GM23248 (cell line): ENCODE data around the gene C19orf25. TPM values are rescaled to one million over a fixed set of nuclear protein-coding genes. Genes with fewer than 3 reads are reported as not detected.
"Not testable (repeated sequence)": the region's sequence is repeated elsewhere in the genome, so short reads cannot be mapped to it uniquely, and the experiment has no call there.

Source experiments
- DNase-seq: peaks from one replicate; pipeline ENCODE4 v3.0.0-alpha.2; 2015
- H2AFZ ChIP-seq: fragments of 200-600 bp; sonication (generic); 2 replicates; pipeline ENCODE4 v1.6.1; 2016; ENCODE audit warnings: antibody characterized with exemption
- H3F3A ChIP-seq: fragments of 200-600 bp; sonication (generic); 2 replicates; pipeline ENCODE4 v1.6.1; 2016; ENCODE audit warnings: mild to moderate bottlenecking, antibody characterized with exemption, mixed run types; ENCODE audit not compliant: insufficient read depth
- H3K27ac ChIP-seq: fragments of 200-600 bp; sonication (generic); 2 replicates; pipeline ENCODE4 v1.5.1; 2016; ENCODE audit warnings: mild to moderate bottlenecking
- H3K27me3 ChIP-seq: fragments of 200-600 bp; sonication (generic); replicated peaks from 2 replicates; pipeline ENCODE4 v1.6.1; 2016; ENCODE audit warnings: mild to moderate bottlenecking; ENCODE audit not compliant: insufficient read depth
- H3K36me3 ChIP-seq: fragments of 200-600 bp; sonication (generic); 2 replicates; pipeline ENCODE4 v1.6.1; 2016; ENCODE audit warnings: low read depth, mild to moderate bottlenecking
- H3K4me1 ChIP-seq: fragments of 200-600 bp; sonication (generic); 2 replicates; pipeline ENCODE4 v1.6.1; 2016; ENCODE audit warnings: mild to moderate bottlenecking; ENCODE audit not compliant: insufficient read depth
- H3K4me2 ChIP-seq: fragments of 200-600 bp; sonication (generic); one replicate; pipeline ENCODE4 v1.6.1; 2016; ENCODE audit warnings: mild to moderate bottlenecking; ENCODE audit not compliant: unreplicated experiment
- H3K4me3 ChIP-seq: fragments of 200-600 bp; sonication (generic); 2 replicates; pipeline ENCODE4 v1.5.1; 2016; ENCODE audit warnings: mild to moderate bottlenecking
- H3K79me2 ChIP-seq: fragments of 200-600 bp; sonication (generic); 2 replicates; pipeline ENCODE4 v1.6.1; 2016; ENCODE audit warnings: mild to moderate bottlenecking; ENCODE audit not compliant: insufficient read depth
- H3K9ac ChIP-seq: fragments of 200-600 bp; sonication (generic); 2 replicates; pipeline ENCODE4 v1.6.1; 2016; ENCODE audit warnings: mild to moderate bottlenecking
- H3K9me2 ChIP-seq: fragments of 200-600 bp; sonication (generic); 2 replicates; pipeline ENCODE4 v1.6.1; 2016; ENCODE audit warnings: mixed run types, mild to moderate bottlenecking, moderate library complexity; ENCODE audit not compliant: insufficient read depth
- H3K9me3 ChIP-seq: fragments of 200-600 bp; sonication (generic); one replicate; pipeline ENCODE4 v1.6.1; 2017; ENCODE audit warnings: low read depth
- H4K20me1 ChIP-seq: fragments of 200-600 bp; sonication (generic); 2 replicates; pipeline ENCODE4 v1.6.0; 2016; ENCODE audit not compliant: insufficient read depth
- EZH2 ChIP-seq: fragments of 200-600 bp; sonication (generic); IDR thresholded peaks from 2 replicates; pipeline ENCODE4 v1.6.1; 2018; ENCODE audit warnings: antibody characterized with exemption, mild to moderate bottlenecking; ENCODE audit not compliant: insufficient read depth, poor library complexity, severe bottlenecking
- EZH2phosphoT487 ChIP-seq: fragments of 200-600 bp; sonication (generic); IDR thresholded peaks from 2 replicates; pipeline ENCODE4 v1.6.1; 2018; ENCODE audit warnings: antibody characterized with exemption, moderate library complexity, mild to moderate bottlenecking, low read depth; ENCODE audit not compliant: insufficient read depth
- WGBS, 2 experiments: methylation state at CpG; one replicate each; pipeline ENCODE4 v1.1.6; 2015 to 2017; ENCODE audit warnings: low lambda C conversion rate in 2 of 2, low coverage in 1 of 2; ENCODE audit errors: missing lambda C conversion rate in 2 of 2; 5-methylcytosine and 5-hydroxymethylcytosine counted together
- in situ Hi-C: fragments of 300-500 bp; cut with MboI; formaldehyde crosslinking; loops from 2 replicates; pipeline ENCODE4 v1.15.0; 2020
- polyA plus RNA-seq: library from polyadenylated mRNA; unstranded; fragments of >200 nt; fragmentation: Nextera tagmentation; extraction: Ambion mirVana; gene quantifications from 2 replicates; pipeline ENCODE4 v1.2.1, GENCODE V29; 2016
- total RNA-seq: library from RNA; depleted of rRNA; stranded (reverse); fragments of >200 nt; shearing (Covaris generic); gene quantifications from 2 replicates; pipeline ENCODE4 v1.2.3, GENCODE V29; 2014

Gene C19orf25
- total and polyA plus RNA-seq, 2 experiments from 2014 or later = 34.7 to 35.9 TPM

- no peaks in the 10 kb centered on the region for H4K20me1 ChIP-seq
- DNase-seq = no peak
- H3K27ac ChIP-seq = no peak overlapping the region
- H3F3A ChIP-seq = peaks cover 8% of the 10 kb centered on the region; the same call in 1 of the 2 replicates
- in situ Hi-C loops = no loop called here
- no peaks in the 10 kb centered on the region for H3K36me3 ChIP-seq
- no peak overlapping the region for H3K4me2 ChIP-seq
- no peaks in the 10 kb centered on the region for H3K9me3 ChIP-seq
- H3K9ac ChIP-seq = no peak overlapping the region
- H3K79me2 ChIP-seq = no peaks in the 10 kb centered on the region
- no peak overlapping the region for H3K4me3 ChIP-seq
- no peaks in the 10 kb centered on the region for H3K4me1 ChIP-seq
- WGBS, 2 experiments = 27 to 29% methylated on average over 23 of the region's 23 CpGs
- H2AFZ ChIP-seq = no peak overlapping the region
- no peak for TF ChIP-seq EZH2
- no peak for TF ChIP-seq EZH2phosphoT487
- no peaks in the 10 kb centered on the region for H3K27me3 ChIP-seq
- H3K9me2 ChIP-seq = no peaks in the 10 kb centered on the region
Measured at GRCh38 chr19:1503925-1504773, 25.1 kb upstream of the C19orf25 start.

- Histone ChIP-seq H3F3A (no peaks in the 10 kb centered on the region), H3K9me3 (no peaks in the 10 kb centered on the region), H3K9ac (peak overlapping the region; percentile 24; the same call in 1 of the 2 replicates), H3K27me3 (no peaks in the 10 kb centered on the region), H4K20me1 (no peaks in the 10 kb centered on the region), H2AFZ (0 out of 2 replicates have a peak overlapping the region, but pooled peaks have one; percentile 40), H3K36me3 (no peaks in the 10 kb centered on the region), H3K27ac (no peak overlapping the region), H3K4me1 (no peaks in the 10 kb centered on the region), H3K9me2 (no peaks in the 10 kb centered on the region), H3K4me2 (peak overlapping the region; percentile 55), H3K4me3 (peak overlapping the region; percentile 45; the same call in 1 of the 2 replicates), H3K79me2 (no peaks in the 10 kb centered on the region)
- WGBS, 2 experiments = 2 to 3% methylated on average over 43 to 46 of the region's 49 CpGs
- DNase-seq = peak; percentile 74
- in situ Hi-C loops = no loop called here
- TF ChIP-seq EZH2phosphoT487 (no peak), EZH2 (no peak)
Measured at GRCh38 chr19:1503089-1503924, 24.3 kb upstream of the C19orf25 start.

GRCh38 chr19:1502433-1503088 is 23.5 kb upstream of the C19orf25 start:
- no peaks in the 10 kb centered on the region for H3F3A ChIP-seq
- no peaks in the 10 kb centered on the region for H3K36me3 ChIP-seq
- no peak overlapping the region for H2AFZ ChIP-seq
- no peaks in the 10 kb centered on the region for H3K79me2 ChIP-seq
- no peak for TF ChIP-seq EZH2phosphoT487
- 0 out of 2 replicates have a peak overlapping the region, but pooled peaks have one; percentile 45 for H3K4me3 ChIP-seq
- no peaks in the 10 kb centered on the region for H3K9me3 ChIP-seq
- H3K27ac ChIP-seq = no peak overlapping the region
- H4K20me1 ChIP-seq = no peaks in the 10 kb centered on the region
- no peak overlapping the region; the same call in 1 of the 2 replicates for H3K9ac ChIP-seq
- no peaks in the 10 kb centered on the region for H3K27me3 ChIP-seq
- 60 to 67% methylated on average over 14 of the region's 14 CpGs for WGBS, 2 experiments
- H3K4me1 ChIP-seq = no peaks in the 10 kb centered on the region
- DNase-seq = no peak
- H3K4me2 ChIP-seq = peak overlapping the region; percentile 55
- no peaks in the 10 kb centered on the region for H3K9me2 ChIP-seq
- in situ Hi-C loops = no loop called here

GRCh38 chr19:1501200-1501595 is 22.2 kb upstream of the C19orf25 start:
- Histone ChIP-seq H3K9me2 (no peaks in the 10 kb centered on the region), H3K9me3 (no peaks in the 10 kb centered on the region), H3K27ac (no peak overlapping the region), H3K4me2 (no peak overlapping the region), H3K27me3 (no peaks in the 10 kb centered on the region), H3K4me3 (no peak overlapping the region), H3K36me3 (no peaks in the 10 kb centered on the region), H3F3A (no peaks in the 10 kb centered on the region), H4K20me1 (no peaks in the 10 kb centered on the region), H2AFZ (no peak overlapping the region), H3K9ac (no peak overlapping the region), H3K79me2 (no peaks in the 10 kb centered on the region), H3K4me1 (no peaks in the 10 kb centered on the region)
- in situ Hi-C loops = no loop called here
- TF ChIP-seq EZH2 = no peak
- no peak for TF ChIP-seq EZH2phosphoT487
- 64 to 69% methylated on average over 9 of the region's 9 CpGs for WGBS, 2 experiments
- DNase-seq = no peak

- H3K4me3 ChIP-seq, DNase-seq, in situ Hi-C loops, H3K9ac ChIP-seq, H3K27me3 ChIP-seq, H3K9me3 ChIP-seq, H3K4me1 ChIP-seq, H3K4me2 ChIP-seq, H4K20me1 ChIP-seq, H2AFZ ChIP-seq, H3K9me2 ChIP-seq, H3K27ac ChIP-seq, H3K79me2 ChIP-seq, H3F3A ChIP-seq, H3K36me3 ChIP-seq: not testable (repeated sequence)
- 85% methylated on average over 14 of the region's 34 CpGs; no CpG with 5 or more reads in 1 of the 2 experiments for WGBS, 2 experiments
Measured at GRCh38 chr19:1499231-1499630, 20.2 kb upstream of the C19orf25 start.
